Measurements from ENCODE around the gene ELK4. TPM values are rescaled to one million over a fixed set of nuclear protein-coding genes. Genes with fewer than 3 reads are reported as not detected.

The ELK4 gene
- total and polyA plus RNA-seq, 2 of the 13 experiments (the other 11 are each of a cell fraction or from before 2014, with no cell fraction given): 8.3 to 13.1 TPM

DNA sequence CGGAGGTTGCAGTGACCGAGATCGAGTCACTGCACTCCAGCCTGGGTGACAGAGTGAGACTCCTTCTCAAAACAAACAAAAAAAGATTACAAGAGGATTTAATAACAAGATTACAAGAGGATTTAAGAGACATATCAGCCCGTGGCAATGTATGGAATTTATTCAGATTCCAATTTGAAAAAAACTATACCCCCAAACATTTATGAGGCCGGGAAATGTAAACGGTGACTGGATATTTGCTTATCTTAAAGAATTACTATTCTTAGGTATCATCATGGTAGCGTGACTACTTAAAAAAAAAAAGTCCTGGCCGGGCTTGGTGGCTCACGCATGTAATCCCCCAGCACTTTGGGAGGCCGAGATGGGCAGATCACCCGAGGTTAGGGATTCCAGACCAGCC is 21.2 kb upstream of the ELK4 start:
- ChIA-PET POLR2A (interaction anchor here (0.7 kb wide), 1 partner anchor 53 kb away, joined by 3 read pairs; no protein-coding TSS in a partner anchor), CTCF (ENCODE audit: low intra/inter-chr PET ratio, low total read pairs) (no interaction called here)
- Histone ChIP-seq H3K4me3 (replicated peaks in 1 of 3; ENCODE audit: insufficient read depth in 1 of 3, low read depth in 2 of 3, low read length in 3 of 3) (no peak overlapping the region), H4K20me1 (ENCODE audit: insufficient read depth, low read length) (no peaks in the 10 kb centered on the region), H3K4me1 (ENCODE audit: insufficient read depth, low read length) (no peaks in the 10 kb centered on the region), H3K27me3 (ENCODE audit: control insufficient read depth in 1 of 2, insufficient read depth in 2 of 2, low read length in 2 of 2) (no peaks in the 10 kb centered on the region), H3K4me2 (ENCODE audit: low read depth, low read length) (no peak overlapping the region), H3K9me3 (ENCODE audit: low read length) (no peaks in the 10 kb centered on the region), H3K9ac (ENCODE audit: insufficient read depth, low read depth, low read length) (no peak overlapping the region), H2AFZ (ENCODE audit: low read length) (no peak overlapping the region), H3K79me2 (ENCODE audit: insufficient read depth, low read length) (no peaks in the 10 kb centered on the region), H3K27ac (ENCODE audit: extremely low read length, insufficient read depth, low read length) (no peak overlapping the region), H3K36me3 (replicated peaks in 1 of 2; ENCODE audit: control insufficient read depth in 1 of 2, insufficient read depth in 2 of 2, low read length in 2 of 2) (no peaks in the 10 kb centered on the region)
- DNase-seq (ENCODE audit: low spot score): no peak
- no TSS peak for BruUV-seq (replicated peaks)
- no peak for ATAC-seq
- FAIRE-seq: no peak
- TF ChIP-seq TBX3 (IDR thresholded peaks at IDR 0.05; ENCODE audit: borderline replicate concordance) (no peak), ZBTB1 (CRISPR knock-in tag; IDR thresholded peaks at IDR 0.05; ENCODE audit: borderline replicate concordance) (no peak), SUZ12 (IDR thresholded peaks at IDR 0.05; ENCODE audit: low read depth, low read length) (no peak), ZBTB42 (CRISPR knock-in tag; IDR thresholded peaks at IDR 0.05) (no peak), ZSCAN9 (CRISPR knock-in tag; IDR thresholded peaks at IDR 0.05; ENCODE audit: borderline replicate concordance) (no peak)
- TF ChIP-seq, protein P1, sequence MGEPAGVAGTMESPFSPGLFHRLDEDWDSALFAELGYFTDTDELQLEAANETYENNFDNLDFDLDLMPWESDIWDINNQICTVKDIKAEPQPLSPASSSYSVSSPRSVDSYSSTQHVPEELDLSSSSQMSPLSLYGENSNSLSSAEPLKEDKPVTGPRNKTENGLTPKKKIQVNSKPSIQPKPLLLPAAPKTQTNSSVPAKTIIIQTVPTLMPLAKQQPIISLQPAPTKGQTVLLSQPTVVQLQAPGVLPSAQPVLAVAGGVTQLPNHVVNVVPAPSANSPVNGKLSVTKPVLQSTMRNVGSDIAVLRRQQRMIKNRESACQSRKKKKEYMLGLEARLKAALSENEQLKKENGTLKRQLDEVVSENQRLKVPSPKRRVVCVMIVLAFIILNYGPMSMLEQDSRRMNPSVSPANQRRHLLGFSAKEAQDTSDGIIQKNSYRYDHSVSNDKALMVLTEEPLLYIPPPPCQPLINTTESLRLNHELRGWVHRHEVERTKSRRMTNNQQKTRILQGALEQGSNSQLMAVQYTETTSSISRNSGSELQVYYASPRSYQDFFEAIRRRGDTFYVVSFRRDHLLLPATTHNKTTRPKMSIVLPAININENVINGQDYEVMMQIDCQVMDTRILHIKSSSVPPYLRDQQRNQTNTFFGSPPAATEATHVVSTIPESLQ (CRISPR knock-in tag; conservative IDR thresholded peaks at IDR 0.05): no peak
- TF ChIP-seq, protein P2, sequence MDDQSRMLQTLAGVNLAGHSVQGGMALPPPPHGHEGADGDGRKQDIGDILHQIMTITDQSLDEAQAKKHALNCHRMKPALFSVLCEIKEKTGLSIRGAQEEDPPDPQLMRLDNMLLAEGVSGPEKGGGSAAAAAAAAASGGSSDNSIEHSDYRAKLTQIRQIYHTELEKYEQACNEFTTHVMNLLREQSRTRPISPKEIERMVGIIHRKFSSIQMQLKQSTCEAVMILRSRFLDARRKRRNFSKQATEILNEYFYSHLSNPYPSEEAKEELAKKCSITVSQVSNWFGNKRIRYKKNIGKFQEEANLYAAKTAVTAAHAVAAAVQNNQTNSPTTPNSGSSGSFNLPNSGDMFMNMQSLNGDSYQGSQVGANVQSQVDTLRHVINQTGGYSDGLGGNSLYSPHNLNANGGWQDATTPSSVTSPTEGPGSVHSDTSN (CRISPR knock-in tag; IDR thresholded peaks at IDR 0.05; ENCODE audit: borderline replicate concordance): no peak
- in situ Hi-C loops (cut with HindIII; ENCODE audit: extremely low pct_ligation_motif_present, low pct_unique_long_range_greater_than_20kb): no loop called here
- WGBS (ENCODE audit: low lambda C conversion rate): 86% methylated on average over 11 of the region's 11 CpGs
- intact Hi-C loops (cut with micrococcal nuclease; ENCODE audit: unreplicated experiment): loop anchor here (10.0 kb wide), 1 partner anchor 262 kb away; no protein-coding TSS in a partner anchor
